GM19395 (cell line): ENCODE data around the gene MCM7.

Experiments used
- ATAC-seq: cut with Tn5 transposase; IDR thresholded peaks from one replicate; pipeline ENCODE4 v1.9.1; 2021; ENCODE audit warnings: mild to moderate bottlenecking, moderate library complexity; ENCODE audit not compliant: unreplicated experiment

Gene MCM7

GRCh38 chr7:100075418-100075817, 25.8 kb downstream of the MCM7 start:
- no peak for ATAC-seq

DNA sequence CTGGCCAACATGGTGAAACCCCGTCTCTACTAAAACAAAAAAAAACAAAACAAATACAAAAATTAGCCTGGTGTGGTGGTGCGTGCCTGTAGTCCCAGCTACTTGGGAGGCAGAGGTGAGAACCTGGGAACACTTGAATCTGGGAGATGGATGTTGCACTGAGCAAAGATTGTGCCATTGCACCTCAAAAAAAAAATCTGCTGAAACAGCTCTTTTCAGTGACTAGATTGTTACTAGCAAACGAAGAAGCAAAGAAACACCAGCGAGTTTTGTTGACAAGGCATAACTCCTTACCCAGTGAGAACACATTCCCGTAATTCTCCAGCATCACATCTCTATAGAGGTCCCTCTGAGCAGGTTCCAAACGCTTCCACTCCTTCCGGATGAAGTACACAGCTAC, 26.4 kb downstream of the MCM7 start:
- no peak for ATAC-seq

- ATAC-seq, result no peak
Observed at GRCh38 chr7:100072462-100072861, 28.7 kb downstream of the MCM7 start.

DNA sequence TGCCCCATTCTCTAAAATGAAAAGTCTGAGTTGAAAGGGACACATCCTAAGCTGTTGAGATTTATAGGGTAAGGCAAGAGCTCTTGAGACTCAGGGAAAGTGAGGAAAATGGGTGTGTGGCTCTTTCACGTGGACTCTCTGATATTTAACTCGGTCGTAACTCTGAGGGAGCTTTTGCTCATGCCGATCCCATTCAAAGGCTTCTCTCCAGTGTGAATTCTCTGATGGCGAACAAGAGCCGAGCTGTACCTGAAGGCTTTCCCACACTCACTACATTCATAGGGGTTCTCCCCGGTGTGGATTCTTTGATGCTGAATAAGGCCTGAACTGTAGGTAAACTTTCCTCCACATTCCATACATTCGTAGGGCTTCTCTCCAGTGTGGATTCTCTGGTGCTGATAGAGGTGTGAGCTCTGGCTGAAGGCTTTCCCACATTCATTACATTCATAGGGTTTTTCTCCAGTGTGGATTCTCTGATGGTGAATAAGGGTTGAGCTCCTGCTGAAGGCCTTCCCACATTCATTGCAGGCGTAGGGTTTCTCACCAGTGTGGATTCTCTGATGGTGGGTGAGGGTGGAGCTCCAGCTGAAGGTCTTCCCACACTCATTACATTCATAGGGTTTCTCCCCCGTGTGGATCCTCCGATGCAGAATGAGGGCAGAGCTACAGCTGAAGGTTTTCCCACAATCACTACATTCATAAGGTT, 30.0 kb downstream of the MCM7 start:
- no peak for ATAC-seq

GRCh38 chr7:100069991-100070390, 31.2 kb downstream of the MCM7 start:
- no peak for ATAC-seq

DNA sequence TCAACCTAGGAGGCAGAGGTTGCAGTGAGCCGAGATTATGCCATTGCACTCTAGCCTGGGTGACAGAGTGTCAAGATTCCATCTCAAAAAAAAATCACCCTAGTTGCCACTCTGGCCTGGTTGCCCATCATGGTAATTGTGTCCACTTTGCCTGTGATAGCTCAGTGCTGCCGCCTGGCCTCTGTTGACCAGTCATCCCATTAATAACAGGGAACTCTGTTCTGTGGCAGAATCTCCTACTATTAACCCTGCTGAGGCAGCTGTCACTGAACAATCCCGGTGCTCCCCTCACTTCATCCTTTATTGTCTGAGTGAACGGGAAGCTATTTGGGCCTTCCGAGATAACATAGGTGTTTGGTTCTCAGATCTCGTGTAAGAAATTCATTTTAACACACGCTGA, 34.2 kb downstream of the MCM7 start:
- no peak for ATAC-seq

GRCh38 chr7:100065452-100066186, 35.6 kb downstream of the MCM7 start:
- no peak for ATAC-seq

DNA sequence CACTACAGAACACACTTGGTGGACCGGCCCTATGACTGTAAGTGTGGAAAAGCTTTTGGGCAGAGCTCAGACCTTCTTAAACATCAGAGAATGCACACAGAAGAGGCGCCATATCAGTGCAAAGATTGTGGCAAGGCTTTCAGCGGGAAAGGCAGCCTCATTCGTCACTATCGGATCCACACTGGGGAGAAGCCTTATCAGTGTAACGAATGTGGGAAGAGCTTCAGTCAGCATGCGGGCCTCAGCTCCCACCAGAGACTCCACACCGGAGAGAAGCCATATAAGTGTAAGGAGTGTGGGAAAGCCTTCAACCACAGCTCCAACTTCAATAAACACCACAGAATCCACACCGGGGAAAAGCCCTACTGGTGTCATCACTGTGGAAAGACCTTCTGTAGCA, 37.0 kb downstream of the MCM7 start:
- no peak for ATAC-seq

DNA sequence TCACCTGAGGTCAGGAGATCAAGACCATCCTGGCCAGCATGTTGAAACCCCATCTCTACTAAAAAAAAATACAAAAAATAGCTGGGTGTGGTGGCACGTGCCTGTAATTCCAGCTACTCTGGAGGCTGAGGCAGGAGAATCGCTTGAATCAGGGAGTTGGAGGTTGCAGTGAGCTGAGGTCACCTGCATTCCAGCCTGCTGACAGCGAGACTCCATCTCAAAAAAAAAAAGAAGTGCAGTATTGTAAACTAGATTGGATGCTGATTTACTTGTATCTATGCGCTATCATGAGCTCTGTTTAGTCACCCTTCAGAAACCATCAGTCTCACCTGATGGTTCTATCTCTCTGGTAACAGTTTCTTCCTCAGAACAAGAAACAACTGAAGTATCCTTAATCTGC, 37.8 kb downstream of the MCM7 start:
- ATAC-seq, result no peak

- no peak for ATAC-seq
Observed at GRCh38 chr7:100061518-100062193, 39.5 kb downstream of the MCM7 start.

DNA sequence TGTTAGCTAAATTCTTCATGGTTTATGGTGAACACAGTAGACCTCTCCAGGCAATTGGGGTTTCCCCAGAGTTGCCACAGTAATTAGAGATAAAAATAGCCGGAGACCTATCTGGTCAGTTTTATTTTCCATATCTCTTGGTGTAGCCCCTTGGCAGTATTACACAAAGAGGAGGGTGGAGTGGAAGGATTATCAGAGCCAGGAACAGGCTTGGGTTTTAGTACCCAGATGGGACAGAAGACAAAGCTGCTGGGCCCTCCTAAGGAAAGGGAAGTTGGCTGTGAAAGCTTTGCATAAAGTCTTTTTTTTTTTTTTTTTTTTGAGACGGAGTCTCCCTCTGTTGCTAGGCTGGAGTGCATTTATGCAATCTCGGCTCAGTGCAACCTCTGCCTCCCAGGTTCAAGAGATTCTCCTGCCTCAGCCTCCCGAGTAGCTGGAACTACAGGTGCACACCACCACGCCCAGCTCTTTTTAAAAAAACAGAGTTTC, 41.9 kb downstream of the MCM7 start:
- ATAC-seq, result no peak

DNA sequence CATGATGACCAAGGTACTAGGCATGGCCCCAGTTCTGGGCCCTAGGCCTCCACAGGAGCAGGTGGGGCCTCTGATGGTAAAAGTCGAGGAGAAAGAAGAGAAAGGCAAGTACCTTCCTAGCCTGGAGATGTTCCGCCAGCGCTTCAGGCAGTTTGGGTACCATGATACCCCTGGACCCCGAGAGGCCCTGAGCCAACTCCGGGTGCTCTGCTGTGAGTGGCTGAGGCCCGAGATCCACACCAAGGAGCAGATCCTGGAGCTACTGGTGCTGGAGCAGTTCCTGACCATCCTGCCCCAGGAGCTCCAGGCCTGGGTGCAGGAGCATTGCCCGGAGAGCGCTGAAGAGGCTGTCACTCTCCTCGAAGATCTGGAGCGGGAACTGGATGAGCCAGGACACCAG, 44.2 kb downstream of the MCM7 start:
- ATAC-seq, result no peak

DNA sequence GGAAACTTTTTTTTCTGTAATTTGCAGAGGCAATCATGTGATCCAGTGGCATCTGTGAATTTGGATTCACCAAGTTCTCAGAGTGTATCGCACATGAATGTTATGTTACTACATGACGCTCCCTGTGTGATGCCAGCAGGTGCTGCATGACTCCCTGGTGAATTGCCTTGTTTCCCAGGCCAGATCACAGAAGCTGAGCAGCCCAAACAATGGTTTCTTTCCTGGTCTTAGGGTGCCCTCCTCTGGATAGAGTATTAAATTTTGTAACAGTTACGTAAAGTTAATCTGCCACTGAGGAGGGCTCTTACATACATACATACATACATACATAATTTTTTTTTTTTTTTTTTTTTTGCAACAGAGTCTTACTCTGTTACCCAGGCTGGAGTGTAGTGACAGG, 48.0 kb downstream of the MCM7 start:
- no peak for ATAC-seq

DNA sequence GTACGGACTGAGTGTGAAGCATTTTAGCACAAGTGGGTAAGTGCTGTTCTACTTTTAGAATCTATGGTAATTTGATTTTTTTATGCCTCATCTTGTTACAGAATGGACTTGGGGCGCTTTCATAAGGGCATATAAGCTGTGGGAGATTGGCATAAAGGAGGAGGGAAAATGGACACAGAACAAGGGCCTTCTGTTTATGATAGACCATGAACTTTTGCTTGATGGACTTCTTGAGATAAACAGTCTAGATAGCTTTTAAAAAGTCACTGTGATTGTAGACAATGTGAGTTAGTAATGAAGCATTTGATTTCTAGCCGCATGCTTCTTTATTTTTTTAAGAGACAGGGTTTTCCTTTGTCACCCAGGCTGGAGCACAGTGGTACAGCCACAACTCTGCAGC, 49.6 kb downstream of the MCM7 start:
- ATAC-seq, result no peak

DNA sequence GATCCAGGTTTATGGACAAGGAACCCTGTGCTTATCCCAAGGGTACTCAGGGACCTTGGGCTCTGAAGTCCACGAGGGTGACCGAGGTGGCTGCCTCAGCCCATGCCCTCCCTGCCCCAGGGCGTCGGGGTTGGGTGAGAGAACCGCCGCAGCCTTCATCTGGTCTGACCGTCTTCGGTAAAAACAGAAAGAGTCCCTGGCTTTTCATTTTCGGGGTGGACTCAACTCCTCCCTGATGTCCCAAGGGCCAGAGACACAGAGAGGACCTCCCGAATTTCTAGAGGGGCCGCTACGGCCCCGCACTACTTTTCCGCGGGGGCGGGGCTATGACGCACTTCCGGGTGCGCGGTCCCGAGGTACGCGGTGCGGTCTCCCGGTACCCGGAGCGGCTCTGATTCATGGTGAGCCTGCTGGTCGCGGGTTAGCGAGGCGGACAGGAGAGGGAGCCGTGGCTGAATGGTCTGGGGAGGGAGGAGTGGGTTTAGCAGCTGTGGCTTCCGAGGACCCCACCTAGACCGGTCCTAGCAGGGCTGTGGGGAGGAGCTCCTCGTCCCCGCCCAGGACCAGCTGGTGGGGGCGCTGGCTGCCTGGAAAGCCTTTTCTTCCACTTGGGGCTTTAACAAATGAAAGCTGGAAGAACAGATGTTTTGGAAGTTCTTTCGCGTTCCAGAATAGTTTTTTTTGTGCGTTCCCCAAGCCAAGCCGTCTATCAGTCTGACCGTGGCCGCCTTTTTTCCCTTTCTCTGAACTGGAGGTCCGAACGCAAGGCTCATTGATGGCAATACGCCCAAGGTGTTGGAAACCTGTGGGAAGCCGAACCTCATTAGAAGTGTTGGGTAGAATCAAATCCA, 51.5 kb downstream of the MCM7 start, which contains the start of gene ZSCAN21:
Gene ZSCAN21, plus strand, starts transcription at position 334 of the 851 bp plus-strand sequence. CDS start 7,233 bp downstream, outside the sequence.
- peak; percentile 95 for ATAC-seq

GRCh38 chr7:100048680-100049079, 52.5 kb downstream of the MCM7 start:
- no peak for ATAC-seq

DNA sequence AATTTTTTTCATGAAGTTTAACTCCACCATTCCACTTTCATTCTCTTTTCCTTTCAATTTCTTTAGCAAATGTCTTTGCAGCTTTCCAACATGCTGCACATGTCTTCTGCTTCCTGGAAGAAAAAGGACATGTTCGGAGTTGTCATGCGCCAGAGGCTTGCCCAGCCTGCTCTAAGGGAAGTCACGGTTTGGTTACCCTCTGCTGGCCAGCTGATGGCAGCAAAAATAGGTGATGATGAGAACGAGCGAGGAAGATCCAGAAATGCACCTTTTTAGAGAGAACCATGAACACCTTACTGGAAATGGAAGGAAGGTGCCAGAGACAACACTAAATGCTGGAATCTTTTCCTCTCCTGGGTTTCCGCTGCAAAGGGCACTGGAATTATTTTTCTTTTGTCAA, 56.5 kb downstream of the MCM7 start:
- no peak for ATAC-seq
